BJ (cell line): Measurements from ENCODE around the gene PRDM11. TPM values are rescaled to one million over a fixed set of nuclear protein-coding genes. Genes with fewer than 3 reads are reported as not detected.

Experiments used
- CTCF ChIA-PET: fragments of 350-600 bp; formaldehyde crosslinking; extraction: SDS; loops from one replicate; lab custom pipeline; 2021; ENCODE audit warnings: antibody characterized with exemption, inconsistent platforms; lab: Yijun Ruan, JAX
- POLR2A ChIA-PET: fragments of 300-600 bp; sonication (Branson Sonifier 250); formaldehyde crosslinking; extraction: SDS; loops from one replicate; lab custom pipeline; 2021; ENCODE audit warnings: antibody characterized with exemption; lab: Charles Lee
- DNase-seq: peaks from one replicate; pipeline ENCODE4 v3.0.0-alpha.2; 2011; ENCODE audit warnings: low read depth
- H3K27me3 ChIP-seq: 2 replicates; pipeline ENCODE4 v1.6.0; 2011; ENCODE audit warnings: low read length; ENCODE audit not compliant: control insufficient read depth, insufficient read depth
- H3K36me3 ChIP-seq: 2 replicates; pipeline ENCODE4 v1.5.1; 2011; ENCODE audit warnings: low read length; ENCODE audit not compliant: control insufficient read depth, insufficient read depth
- H3K4me3 ChIP-seq: 2 replicates; pipeline ENCODE4 v1.5.1; 2011; ENCODE audit warnings: low read depth, mild to moderate bottlenecking, control low read depth, low read length
- polyA plus RNA-seq: library from polyadenylated mRNA; depleted of rRNA; stranded (reverse); fragments of >200 nt; gene quantifications from 2 replicates; pipeline ENCODE4 v1.2.3, GENCODE V29; 2011
- TF ChIP-seq, protein P1 (sequence below): IDR thresholded peaks from 2 replicates; pipeline ENCODE4 v1.5.1; 2011; ENCODE audit warnings: low read depth, mild to moderate bottlenecking, control low read depth, inconsistent platforms, low read length, moderate library complexity; ENCODE audit not compliant: insufficient read depth

Gene PRDM11
- polyA plus RNA-seq, 1 experiment, result 5.8 TPM

DNA sequence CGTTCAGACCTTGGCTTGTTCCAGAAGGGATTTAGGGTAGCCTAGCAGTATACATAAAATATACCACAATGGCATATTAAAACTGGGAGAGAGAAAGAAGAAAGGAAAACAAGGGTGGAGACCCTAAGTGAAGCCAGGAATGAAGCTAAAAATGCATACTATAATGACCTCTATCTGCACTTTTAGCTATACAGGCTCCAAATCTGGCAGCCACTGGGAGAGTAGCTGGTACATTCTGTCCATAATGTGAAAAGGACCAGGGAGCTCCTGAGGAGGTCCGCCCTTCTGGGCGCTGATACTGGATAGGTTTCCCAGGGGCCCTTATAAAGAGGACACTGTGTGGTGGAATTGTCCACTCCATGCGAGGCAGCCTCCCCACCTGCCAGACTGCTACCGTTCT, 42.8 kb downstream of the PRDM11 start:
- POLR2A ChIA-PET, result no interaction called here
- TF ChIP-seq, protein P1, sequence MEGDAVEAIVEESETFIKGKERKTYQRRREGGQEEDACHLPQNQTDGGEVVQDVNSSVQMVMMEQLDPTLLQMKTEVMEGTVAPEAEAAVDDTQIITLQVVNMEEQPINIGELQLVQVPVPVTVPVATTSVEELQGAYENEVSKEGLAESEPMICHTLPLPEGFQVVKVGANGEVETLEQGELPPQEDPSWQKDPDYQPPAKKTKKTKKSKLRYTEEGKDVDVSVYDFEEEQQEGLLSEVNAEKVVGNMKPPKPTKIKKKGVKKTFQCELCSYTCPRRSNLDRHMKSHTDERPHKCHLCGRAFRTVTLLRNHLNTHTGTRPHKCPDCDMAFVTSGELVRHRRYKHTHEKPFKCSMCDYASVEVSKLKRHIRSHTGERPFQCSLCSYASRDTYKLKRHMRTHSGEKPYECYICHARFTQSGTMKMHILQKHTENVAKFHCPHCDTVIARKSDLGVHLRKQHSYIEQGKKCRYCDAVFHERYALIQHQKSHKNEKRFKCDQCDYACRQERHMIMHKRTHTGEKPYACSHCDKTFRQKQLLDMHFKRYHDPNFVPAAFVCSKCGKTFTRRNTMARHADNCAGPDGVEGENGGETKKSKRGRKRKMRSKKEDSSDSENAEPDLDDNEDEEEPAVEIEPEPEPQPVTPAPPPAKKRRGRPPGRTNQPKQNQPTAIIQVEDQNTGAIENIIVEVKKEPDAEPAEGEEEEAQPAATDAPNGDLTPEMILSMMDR, result no peak
- CTCF ChIA-PET, result no interaction called here

GRCh38 chr11:45193695-45194094, 47.3 kb downstream of the PRDM11 start:
- no peak for DNase-seq
- H3K4me3 ChIP-seq, result no peak overlapping the region
- no peaks in the 10 kb centered on the region for H3K36me3 ChIP-seq
- POLR2A ChIA-PET, result no interaction called here
- TF ChIP-seq, protein P1, result no peak
- CTCF ChIA-PET, result interaction anchor here (0.9 to 1.0 kb wide), 2 partner anchors 16 to 101 kb away, joined by 3 read pairs; no protein-coding TSS in a partner anchor
- H3K27me3 ChIP-seq, result no peaks in the 10 kb centered on the region

More for the DNA sequence above, 42.8 kb downstream of the PRDM11 start:
- H3K4me3 ChIP-seq, result no peak overlapping the region
- H3K36me3 ChIP-seq, result peaks cover 2% of the 10 kb centered on the region; the same call in 1 of the 2 replicates
- no peak for DNase-seq
- no peaks in the 10 kb centered on the region for H3K27me3 ChIP-seq

- ChIA-PET POLR2A (no interaction called here), CTCF (interaction anchor here (1.3 kb wide), 1 partner anchor 33 kb away, joined by 3 read pairs; no protein-coding TSS in a partner anchor)
- DNase-seq, result no peak
- H3K4me3 ChIP-seq, result no peak overlapping the region
- peaks cover 2% of the 10 kb centered on the region; the same call in 1 of the 2 replicates for H3K36me3 ChIP-seq
- H3K27me3 ChIP-seq, result no peaks in the 10 kb centered on the region
- TF ChIP-seq, protein P1, result no peak
Measured at GRCh38 chr11:45204761-45205160, 58.3 kb downstream of the PRDM11 start.

DNA sequence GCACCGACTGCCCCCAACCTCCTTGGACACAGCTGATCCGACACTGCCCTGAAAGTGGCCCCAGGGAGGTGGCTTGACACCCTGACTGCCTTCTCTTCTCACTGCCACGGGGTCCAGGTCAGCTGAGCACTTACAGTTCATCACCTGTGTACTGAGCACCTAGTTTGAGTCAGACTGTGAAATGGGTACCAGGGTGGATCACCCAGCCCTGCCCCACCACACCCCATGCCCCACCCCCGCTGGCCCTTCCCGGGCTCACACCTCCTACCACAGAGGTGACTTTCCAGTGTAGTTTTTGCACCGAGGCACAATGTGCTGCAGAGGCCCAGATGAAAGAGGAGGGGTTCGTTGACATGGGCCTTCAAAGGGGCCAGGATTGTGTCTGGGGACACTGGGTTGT, 59.5 kb downstream of the PRDM11 start:
- DNase-seq, result no peak
- Histone ChIP-seq H3K36me3 (peaks cover 2% of the 10 kb centered on the region; the same call in 1 of the 2 replicates), H3K27me3 (no peaks in the 10 kb centered on the region), H3K4me3 (no peak overlapping the region)
- ChIA-PET CTCF (interaction anchor here (1.0 to 1.3 kb wide), 2 partner anchors 27 to 34 kb away, joined by 3 read pairs; no protein-coding TSS in a partner anchor), POLR2A (no interaction called here)
- TF ChIP-seq, protein P1, result no peak

- ChIA-PET CTCF (no interaction called here), POLR2A (no interaction called here)
- peaks cover 2% of the 10 kb centered on the region for H3K36me3 ChIP-seq
- no peak overlapping the region for H3K4me3 ChIP-seq
- TF ChIP-seq, protein P1, result no peak
- no peaks in the 10 kb centered on the region for H3K27me3 ChIP-seq
- no peak for DNase-seq
Measured at GRCh38 chr11:45208135-45208534, 61.7 kb downstream of the PRDM11 start.
